SH-SY5Y (cell line): ENCODE measurements around the gene CNTN2.

Source experiments
- GATA2 ChIP-seq: IDR thresholded peaks from 2 replicates; pipeline ENCODE4 v1.6.1; 2011; ENCODE audit warnings: mild to moderate bottlenecking, low read depth, low read length
- GATA3 ChIP-seq: IDR thresholded peaks from 2 replicates; pipeline ENCODE4 v1.6.1; 2011; ENCODE audit warnings: low read depth, mild to moderate bottlenecking, low read length, moderate library complexity

GRCh38 chr1:205076245-205076761 is 33.3 kb downstream of the CNTN2 start:
- no peak for TF ChIP-seq GATA3
- TF ChIP-seq GATA2: no peak
